IMR-90 (cell line): ENCODE measurements around the gene NPFFR2. TPM values are rescaled to one million over a fixed set of nuclear protein-coding genes. Genes with fewer than 3 reads are reported as not detected.
A peak's percentile ranks its signal among the peaks of the same experiment; 100 is the strongest.

Source experiments
- ATAC-seq: fragments of 200-7000 bp; cut with Tn5 transposase; 2 replicates; pipeline ENCODE4 v1.9.1; 2020; ENCODE audit warnings: low read depth, mild to moderate bottlenecking, moderate library complexity
- BruUV-seq: library from RNA; stranded (reverse); fragments of 400-500 nt; replicated peaks from 2 replicates; lab custom pipeline; 2021; lab: Mats Ljungman, UMichigan
- CTCF ChIA-PET: fragments of 300-600 bp; formaldehyde crosslinking; extraction: SDS; loops from one replicate; lab custom pipeline; 2021; ENCODE audit warnings: antibody characterized with exemption; lab: Yijun Ruan, JAX
- POLR2A ChIA-PET: fragments of 300-600 bp; sonication (Branson Sonifier 250); formaldehyde crosslinking; loops from one replicate; lab custom pipeline; 2022; ENCODE audit warnings: antibody characterized with exemption; ENCODE audit not compliant: unreplicated experiment; lab: Charles Lee
- DNase-seq: peaks from one replicate; pipeline ENCODE4 v3.0.0; 2013
- H2AFZ ChIP-seq: replicated peaks from 2 replicates; pipeline ENCODE3; 2013; ENCODE audit warnings: low read length, mild to moderate bottlenecking; ENCODE audit not compliant: poor library complexity
- H2AK5ac ChIP-seq: 2 replicates; pipeline ENCODE4 v1.6.1; 2013; ENCODE audit warnings: low read depth, low read length, inconsistent platforms
- H2AK9ac ChIP-seq: replicated peaks from 2 replicates; pipeline ENCODE3; 2013; ENCODE audit warnings: mild to moderate bottlenecking, low read depth, low read length, moderate library complexity; ENCODE audit not compliant: poor library complexity
- H2BK120ac ChIP-seq: 2 replicates; pipeline ENCODE4 v1.6.1; 2013; ENCODE audit warnings: low read depth, low read length, inconsistent platforms
- H2BK15ac ChIP-seq: 3 replicates; pipeline ENCODE4 v1.6.1; 2013; ENCODE audit warnings: low read depth, low read length, inconsistent platforms
- H2BK20ac ChIP-seq: 2 replicates; pipeline ENCODE4 v1.6.1; 2013; ENCODE audit warnings: low read depth, mild to moderate bottlenecking, inconsistent platforms, low read length, moderate library complexity
- H2BK5ac ChIP-seq: 2 replicates; pipeline ENCODE4 v1.6.1; 2013; ENCODE audit warnings: mild to moderate bottlenecking, low read depth, low read length, inconsistent platforms; ENCODE audit not compliant: poor library complexity, severe bottlenecking
- H3K14ac ChIP-seq: replicated peaks from 2 replicates; pipeline ENCODE4 v1.6.1; 2013; ENCODE audit warnings: low read depth, low read length, inconsistent platforms
- H3K18ac ChIP-seq: 2 replicates; pipeline ENCODE4 v1.6.1; 2013; ENCODE audit warnings: low read depth, low read length, control low read depth
- H3K23ac ChIP-seq: 2 replicates; pipeline ENCODE4 v1.6.1; 2013; ENCODE audit warnings: low read depth, low read length, inconsistent platforms
- H3K27ac ChIP-seq: 2 replicates; pipeline ENCODE4 v1.5.1; 2013; ENCODE audit warnings: mild to moderate bottlenecking, control low read depth, low read length; ENCODE audit not compliant: insufficient read depth
- H3K27me3 ChIP-seq: 2 replicates; pipeline ENCODE4 v1.6.1; 2013; ENCODE audit warnings: low read length; ENCODE audit not compliant: control insufficient read depth, insufficient read depth
- H3K36me3 ChIP-seq: 2 replicates; pipeline ENCODE4 v1.6.1; 2013; ENCODE audit warnings: low read length, mixed read lengths; ENCODE audit not compliant: control insufficient read depth, insufficient read depth
- H3K4ac ChIP-seq: 2 replicates; pipeline ENCODE4 v1.6.1; 2013; ENCODE audit warnings: low read depth, low read length, inconsistent platforms
- H3K4me1 ChIP-seq: 2 replicates; pipeline ENCODE4 v1.6.1; 2013; ENCODE audit warnings: low read length, mixed read lengths; ENCODE audit not compliant: control insufficient read depth, insufficient read depth
- H3K4me2 ChIP-seq: 2 replicates; pipeline ENCODE4 v1.6.1; 2013; ENCODE audit warnings: low read depth, mild to moderate bottlenecking, control low read depth, low read length, moderate library complexity
- H3K4me3 ChIP-seq: 2 replicates; pipeline ENCODE4 v1.5.1; 2013; ENCODE audit warnings: low read depth, mild to moderate bottlenecking, control low read depth, low read length, moderate library complexity; ENCODE audit not compliant: insufficient read depth
- H3K56ac ChIP-seq: 2 replicates; pipeline ENCODE4 v1.6.1; 2013; ENCODE audit warnings: low read length, inconsistent platforms; ENCODE audit not compliant: insufficient read depth; ENCODE audit errors: extremely low read depth
- H3K79me1 ChIP-seq, 2 experiments: 2 replicates each; pipeline ENCODE4 v1.6.1; 2013; ENCODE audit warnings: low read length in 2 of 2, inconsistent platforms in 1 of 2, low read depth in 1 of 2
- H3K9ac ChIP-seq: 2 replicates; pipeline ENCODE4 v1.6.1; 2013; ENCODE audit warnings: low read depth, low read length, control low read depth
- H3K9me1 ChIP-seq: 2 replicates; pipeline ENCODE4 v1.6.1; 2013; ENCODE audit warnings: low read length, inconsistent platforms; ENCODE audit not compliant: insufficient read depth
- H3K9me3 ChIP-seq: 2 replicates; pipeline ENCODE4 v1.6.1; 2013; ENCODE audit warnings: low read length; ENCODE audit not compliant: control insufficient read depth, insufficient read depth
- H4K20me1 ChIP-seq: 2 replicates; pipeline ENCODE4 v1.6.1; 2013; ENCODE audit warnings: low read length, inconsistent platforms; ENCODE audit not compliant: insufficient read depth
- H4K5ac ChIP-seq: 2 replicates; pipeline ENCODE4 v1.6.1; 2013; ENCODE audit warnings: mild to moderate bottlenecking, low read depth, low read length, control low read depth
- H4K8ac ChIP-seq, 2 experiments: 2 replicates each; pipeline ENCODE4 v1.6.1; 2013; ENCODE audit warnings: low read depth in 2 of 2, low read length in 2 of 2, control low read depth in 1 of 2, inconsistent platforms in 1 of 2
- H4K91ac ChIP-seq: 2 replicates; pipeline ENCODE4 v1.6.1; 2013; ENCODE audit warnings: low read depth, low read length, inconsistent platforms; ENCODE audit not compliant: insufficient read depth
- BHLHE40 ChIP-seq: fragments of 150-350 bp; IDR thresholded peaks from 2 replicates; pipeline ENCODE4 v1.6.1; 2016; ENCODE audit warnings: mild to moderate bottlenecking, low read depth, low read length
- CEBPB ChIP-seq: IDR thresholded peaks from 2 replicates; pipeline ENCODE4 v1.6.1; 2012; ENCODE audit warnings: low read depth, low read length, improper control_type of control experiment
- CHD1 ChIP-seq: IDR thresholded peaks from 2 replicates; pipeline ENCODE4 v1.6.1; 2012; ENCODE audit warnings: low read depth, low read length, improper control_type of control experiment
- FOS ChIP-seq: fragments of 150-350 bp; IDR thresholded peaks from 2 replicates; pipeline ENCODE4 v1.6.1; 2016; ENCODE audit warnings: low read depth, low read length
- MAFK ChIP-seq: IDR thresholded peaks from 2 replicates; pipeline ENCODE4 v1.6.1; 2012; ENCODE audit warnings: low read depth, low read length, improper control_type of control experiment
- MAZ ChIP-seq: IDR thresholded peaks from 2 replicates; pipeline ENCODE4 v1.6.1; 2012; ENCODE audit warnings: low read depth, mild to moderate bottlenecking, low read length, improper control_type of control experiment, moderate library complexity, borderline replicate concordance
- MXI1 ChIP-seq: IDR thresholded peaks from 2 replicates; pipeline ENCODE4 v1.6.1; 2012; ENCODE audit warnings: low read depth, mild to moderate bottlenecking, low read length, moderate library complexity, borderline replicate concordance
- NFE2L2 ChIP-seq: fragments of 150-350 bp; IDR thresholded peaks from 2 replicates; pipeline ENCODE4 v1.6.1; 2016; ENCODE audit warnings: low read depth, mild to moderate bottlenecking, low read length
- POLR2A ChIP-seq: IDR thresholded peaks from 2 replicates; pipeline ENCODE4 v1.6.1; 2012; ENCODE audit warnings: mild to moderate bottlenecking, low read depth, low read length
- RAD21 ChIP-seq: IDR thresholded peaks from 2 replicates; pipeline ENCODE4 v1.6.1; 2012; ENCODE audit warnings: low read length, improper control_type of control experiment
- RFX5 ChIP-seq: IDR thresholded peaks from 2 replicates; pipeline ENCODE4 v1.8.0; 2012; ENCODE audit warnings: low read depth, mild to moderate bottlenecking, low read length, moderate library complexity
- WGBS, 2 experiments: methylation state at CpG; one replicate each; pipeline versions ENCODE4 v1.1.5 to v1.1.7; 2013; ENCODE audit warnings: missing lambda C conversion rate in 2 of 2; ENCODE audit not compliant: insufficient read length in 1 of 2; ENCODE audit errors: extremely low coverage in 2 of 2; 5-methylcytosine and 5-hydroxymethylcytosine counted together
- dilution Hi-C: fragments of 300-500 bp; cut with HindIII; formaldehyde crosslinking; loops from one replicate; pipeline ENCODE4 v1.14.3; 2018; ENCODE audit warnings: low sequenced_read_pairs; ENCODE audit not compliant: unreplicated experiment
- in situ Hi-C: fragments of 300-500 bp; cut with MboI; formaldehyde crosslinking; loops from 3 replicates; pipeline ENCODE4 v1.14.3; 2019; ENCODE audit warnings: low sequenced_read_pairs, inconsistent platforms, mixed read lengths
- intact Hi-C: fragments of 100-400 bp; cut with micrococcal nuclease; formaldehyde crosslinking; loops from 2 replicates; pipeline ENCODE4 v1.10.0; 2022
- polyA plus RNA-seq, 3 experiments: library from polyadenylated mRNA; depleted of rRNA; stranded (reverse); fragments of >200 nt; gene quantifications; 2 replicates each; pipeline ENCODE4 v1.2.3, GENCODE V29; 2012; ENCODE audit warnings: low replicate concordance in 1 of 3
- total RNA-seq: library from RNA; depleted of rRNA; stranded (reverse); fragments of >200 nt; gene quantifications from 2 replicates; pipeline ENCODE4 v1.2.3, GENCODE V29; 2012
- TF ChIP-seq, protein P1 (sequence below): conservative IDR thresholded peaks from 2 replicates; pipeline ENCODE4 v1.5.1; 2012; ENCODE audit warnings: mild to moderate bottlenecking, low read depth, low read length, improper control_type of control experiment

The NPFFR2 gene
- total and polyA plus RNA-seq, 2 of the 4 experiments (the other 2 are of a cell fraction) = not detected

DNA sequence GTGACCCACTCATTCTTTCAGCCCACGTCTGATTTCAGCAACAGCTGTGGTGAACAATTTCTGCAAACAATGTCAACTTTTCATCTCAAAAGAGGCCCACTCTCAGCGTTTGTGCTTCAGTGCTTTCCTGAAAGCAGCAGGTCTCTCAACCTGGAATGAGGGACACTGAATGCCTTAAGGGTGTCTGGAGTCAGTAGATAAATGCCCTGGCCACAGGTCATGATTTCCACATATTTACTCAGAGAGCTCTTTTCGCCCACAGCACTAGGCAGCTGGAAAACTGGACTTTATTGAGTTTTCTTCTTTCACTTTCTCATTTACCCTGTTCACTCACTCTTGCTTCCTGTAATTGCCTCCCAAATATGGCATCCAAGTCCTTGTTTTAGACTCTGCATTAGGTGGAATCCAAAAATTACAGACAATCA is 52.8 kb downstream of the NPFFR2 start:
- no peak overlapping the region for H3K14ac ChIP-seq
- no peak overlapping the region for H3K18ac ChIP-seq
- ATAC-seq = no peak
- TF ChIP-seq CHD1 (no peak), POLR2A (no peak), MXI1 (no peak), RFX5 (no peak), RAD21 (no peak), FOS (no peak), CEBPB (no peak), BHLHE40 (no peak), MAZ (no peak), MAFK (no peak), NFE2L2 (no peak)
- TF ChIP-seq, protein P1, sequence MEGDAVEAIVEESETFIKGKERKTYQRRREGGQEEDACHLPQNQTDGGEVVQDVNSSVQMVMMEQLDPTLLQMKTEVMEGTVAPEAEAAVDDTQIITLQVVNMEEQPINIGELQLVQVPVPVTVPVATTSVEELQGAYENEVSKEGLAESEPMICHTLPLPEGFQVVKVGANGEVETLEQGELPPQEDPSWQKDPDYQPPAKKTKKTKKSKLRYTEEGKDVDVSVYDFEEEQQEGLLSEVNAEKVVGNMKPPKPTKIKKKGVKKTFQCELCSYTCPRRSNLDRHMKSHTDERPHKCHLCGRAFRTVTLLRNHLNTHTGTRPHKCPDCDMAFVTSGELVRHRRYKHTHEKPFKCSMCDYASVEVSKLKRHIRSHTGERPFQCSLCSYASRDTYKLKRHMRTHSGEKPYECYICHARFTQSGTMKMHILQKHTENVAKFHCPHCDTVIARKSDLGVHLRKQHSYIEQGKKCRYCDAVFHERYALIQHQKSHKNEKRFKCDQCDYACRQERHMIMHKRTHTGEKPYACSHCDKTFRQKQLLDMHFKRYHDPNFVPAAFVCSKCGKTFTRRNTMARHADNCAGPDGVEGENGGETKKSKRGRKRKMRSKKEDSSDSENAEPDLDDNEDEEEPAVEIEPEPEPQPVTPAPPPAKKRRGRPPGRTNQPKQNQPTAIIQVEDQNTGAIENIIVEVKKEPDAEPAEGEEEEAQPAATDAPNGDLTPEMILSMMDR = no peak
- no peaks in the 10 kb centered on the region for H3K9me3 ChIP-seq
- H3K4ac ChIP-seq = no peak overlapping the region
- no peak for DNase-seq
- H3K27ac ChIP-seq = no peak overlapping the region
- ChIA-PET POLR2A (no interaction called here), CTCF (no interaction called here)
- no peak overlapping the region for H2AK5ac ChIP-seq
- no peak overlapping the region for H2AK9ac ChIP-seq
- H4K5ac ChIP-seq = no peak overlapping the region
- dilution Hi-C loops (no loop called here), in situ Hi-C loops (no loop called here), intact Hi-C loops (loop anchor here (2.0 kb wide), 1 partner anchor 66 kb away; no protein-coding TSS in a partner anchor)
- H4K91ac ChIP-seq = no peak overlapping the region
- WGBS, 2 experiments = no CpG with 5 or more reads among the region's 3 CpGs
- H4K8ac ChIP-seq = no peak overlapping the region
- H3K36me3 ChIP-seq = no peaks in the 10 kb centered on the region
- no TSS peak for BruUV-seq
- no peak overlapping the region for H2BK120ac ChIP-seq
- no peak overlapping the region for H3K56ac ChIP-seq
- H3K4me3 ChIP-seq = no peak overlapping the region; the same call in 1 of the 2 replicates
- H2AFZ ChIP-seq = no peak overlapping the region
- no peaks in the 10 kb centered on the region for H3K9me1 ChIP-seq
- no peak overlapping the region for H3K9ac ChIP-seq
- no peaks in the 10 kb centered on the region for H3K27me3 ChIP-seq
- no peak overlapping the region for H2BK15ac ChIP-seq
- H2BK20ac ChIP-seq = no peak overlapping the region
- H3K4me2 ChIP-seq = peak overlapping the region; percentile 29; the same call in 1 of the 2 replicates
- H3K23ac ChIP-seq = no peak overlapping the region
- no peaks in the 10 kb centered on the region for H3K79me1 ChIP-seq
- H4K20me1 ChIP-seq = no peaks in the 10 kb centered on the region
- H3K4me1 ChIP-seq = no peaks in the 10 kb centered on the region
- no peak overlapping the region for H2BK5ac ChIP-seq
